Left cardiac atrium (tissue), 4 donors: Measurements from ENCODE around the gene GNPTG. TPM values are rescaled to one million over a fixed set of nuclear protein-coding genes. Genes with fewer than 3 reads are reported as not detected.

ENCODE experiments used
- ATAC-seq, 2 donors: fragments of 200-7000 bp; cut with Tn5 transposase; one replicate each; pipeline ENCODE4 v1.9.1; 2020; ENCODE audit warnings: mild to moderate bottlenecking in 2 of 2, moderate library complexity in 2 of 2
- DNase-seq: peaks from one replicate; pipeline ENCODE4 v3.0.0-alpha.2; 2020
- intact Hi-C, 2 donors: fragments of 100-400 bp; cut with DNase I; formaldehyde crosslinking; loops; one replicate each; pipeline versions ENCODE4 v1.14.1 to v1.15.1; 2022 to 2023
- total RNA-seq, 2 donors: library from RNA; stranded (reverse); fragmentation: NEBNext Ultra II Directional; extraction: Animal tissue kit (Norgen Biotek cat#: 25700); gene quantifications; one replicate each; pipeline ENCODE4 v1.2.1, GENCODE V29; 2021
- donor health status: DM: no; HTN: yes; CAD: no.
- donor health status: DM: no; HTN: yes; CAD: no; lungs with severe emphysema.
- donor health status: DM: yes; HTN: yes; CAD: no.
- donor health status: Dilated cardiomyopathy.

The GNPTG gene
- total RNA-seq, 2 donors from 2014 or later, result 44.1 to 44.3 TPM

DNA sequence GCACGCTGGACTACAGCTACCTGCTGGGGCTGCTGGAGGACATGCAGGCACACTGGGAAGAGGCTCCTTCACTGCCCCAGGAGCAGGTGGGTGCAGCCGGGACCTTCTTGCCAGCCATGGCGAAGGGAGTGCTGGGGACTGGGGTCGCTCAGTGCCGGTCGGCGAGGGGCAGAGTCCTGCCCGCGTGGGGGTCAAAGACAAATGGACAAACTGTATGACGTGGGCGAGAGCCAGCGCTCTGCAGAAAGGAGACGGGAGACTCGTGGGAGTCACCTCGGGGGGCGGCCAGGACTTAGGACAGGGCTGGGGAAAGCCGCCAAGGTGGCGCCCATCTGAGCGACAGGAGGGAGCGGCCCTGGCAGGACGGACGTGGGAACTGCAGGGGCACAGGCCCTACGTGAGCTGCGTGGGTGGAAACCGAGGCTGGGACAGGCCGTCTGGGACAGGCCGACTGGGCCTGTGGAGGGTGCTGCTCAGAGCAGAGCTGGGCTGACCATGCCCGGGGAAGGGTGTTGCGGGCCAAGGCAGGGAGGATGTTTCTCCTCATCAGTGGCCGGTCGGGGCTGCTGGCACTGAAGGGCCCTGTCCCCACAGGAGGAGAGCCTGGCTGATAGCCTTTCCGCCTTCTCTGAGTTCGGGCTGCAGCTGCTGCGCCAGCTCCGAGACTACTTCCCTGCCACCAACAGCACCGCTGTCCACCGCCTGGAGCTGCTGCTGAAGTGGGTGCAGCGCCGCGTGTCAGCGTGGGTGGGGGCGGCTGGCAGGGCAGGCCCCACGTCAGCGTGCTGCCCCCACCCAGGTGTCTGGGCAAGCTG is 8.1 kb upstream of the GNPTG start:
- intact Hi-C loops, result no loop called here
- DNase-seq (no peak), ATAC-seq (no peak)

DNA sequence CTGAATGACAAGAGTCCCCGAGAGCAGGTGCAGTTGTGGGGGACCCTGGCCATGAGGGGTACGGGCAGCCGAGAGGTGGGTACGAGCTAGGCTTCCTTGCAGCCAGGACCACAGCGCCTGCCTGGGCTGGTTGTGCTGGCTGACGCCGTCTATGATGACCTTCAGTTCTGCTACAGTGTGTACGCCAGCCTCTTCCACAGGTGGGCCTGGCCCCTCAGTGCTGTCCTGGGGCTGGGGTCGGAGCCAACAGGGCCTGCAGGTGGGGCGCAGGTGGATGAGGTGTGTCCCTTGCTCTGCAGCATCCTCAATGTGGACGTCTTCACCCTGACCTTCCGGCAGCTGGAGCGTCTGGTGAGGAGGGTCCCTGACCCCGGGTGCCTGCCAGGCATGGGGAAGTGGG is 7.2 kb upstream of the GNPTG start:
- no peak for DNase-seq
- no peak for ATAC-seq
- intact Hi-C loops, result no loop called here

DNA sequence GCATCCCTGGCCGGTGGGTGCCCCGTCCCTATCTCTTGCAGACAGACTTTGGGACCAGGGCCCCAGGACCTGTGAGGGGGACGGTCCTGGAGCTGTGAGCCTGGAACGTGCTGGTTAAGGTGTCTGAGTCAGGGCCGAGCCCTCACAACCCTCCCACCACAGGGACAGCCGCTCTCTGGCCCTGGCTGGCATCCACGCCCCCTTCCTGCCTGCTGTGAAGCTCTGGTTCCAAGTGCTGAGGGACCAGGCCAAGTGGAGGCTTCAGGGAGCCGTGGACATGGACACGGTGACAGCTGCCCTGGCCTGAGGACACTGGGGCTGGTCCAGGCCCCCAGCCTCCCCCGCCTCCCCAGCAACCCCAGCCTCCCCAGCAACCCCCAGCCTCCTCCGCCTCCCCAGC is 6.6 kb upstream of the GNPTG start:
- ATAC-seq, result no peak
- no peak for DNase-seq
- intact Hi-C loops, result no loop called here

DNA sequence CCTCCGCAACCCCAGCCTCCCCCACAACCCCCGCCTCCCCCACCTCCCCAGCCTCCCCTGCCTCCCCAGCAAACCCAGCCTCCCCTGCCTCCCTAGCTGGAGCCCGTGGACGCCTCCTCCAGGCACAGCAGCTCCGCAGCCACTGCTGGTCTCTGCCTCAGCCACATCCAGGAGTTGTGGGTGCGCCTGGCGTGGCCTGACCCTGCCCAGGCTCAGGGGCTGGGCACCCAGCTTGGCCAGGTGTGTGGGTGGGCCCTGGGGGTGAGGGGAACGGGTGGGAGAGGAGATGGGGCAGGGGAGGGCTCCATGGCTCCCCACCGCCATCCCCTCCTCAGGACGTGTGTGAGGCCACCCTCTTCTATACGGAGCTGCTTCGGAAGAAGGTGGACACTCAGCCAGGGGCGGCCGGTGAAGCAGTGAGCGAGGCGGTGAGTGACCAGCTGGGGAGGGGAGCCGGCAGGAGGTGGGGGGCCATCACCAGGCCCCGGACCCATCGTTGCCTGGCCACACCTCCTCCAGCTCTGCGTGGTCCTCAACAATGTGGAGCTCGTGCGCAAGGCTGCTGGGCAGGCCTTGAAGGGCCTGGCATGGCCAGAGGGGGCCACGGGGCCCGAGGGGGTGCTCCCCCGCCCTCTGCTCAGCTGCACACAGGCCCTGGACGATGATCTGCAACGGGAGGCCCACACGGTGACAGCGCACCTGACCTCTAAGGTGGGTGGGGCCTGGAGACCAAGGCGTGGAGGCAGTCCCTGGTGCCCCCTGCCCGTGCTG is 5.9 kb upstream of the GNPTG start:
- intact Hi-C loops, result no loop called here
- no peak for ATAC-seq
- no peak for DNase-seq

DNA sequence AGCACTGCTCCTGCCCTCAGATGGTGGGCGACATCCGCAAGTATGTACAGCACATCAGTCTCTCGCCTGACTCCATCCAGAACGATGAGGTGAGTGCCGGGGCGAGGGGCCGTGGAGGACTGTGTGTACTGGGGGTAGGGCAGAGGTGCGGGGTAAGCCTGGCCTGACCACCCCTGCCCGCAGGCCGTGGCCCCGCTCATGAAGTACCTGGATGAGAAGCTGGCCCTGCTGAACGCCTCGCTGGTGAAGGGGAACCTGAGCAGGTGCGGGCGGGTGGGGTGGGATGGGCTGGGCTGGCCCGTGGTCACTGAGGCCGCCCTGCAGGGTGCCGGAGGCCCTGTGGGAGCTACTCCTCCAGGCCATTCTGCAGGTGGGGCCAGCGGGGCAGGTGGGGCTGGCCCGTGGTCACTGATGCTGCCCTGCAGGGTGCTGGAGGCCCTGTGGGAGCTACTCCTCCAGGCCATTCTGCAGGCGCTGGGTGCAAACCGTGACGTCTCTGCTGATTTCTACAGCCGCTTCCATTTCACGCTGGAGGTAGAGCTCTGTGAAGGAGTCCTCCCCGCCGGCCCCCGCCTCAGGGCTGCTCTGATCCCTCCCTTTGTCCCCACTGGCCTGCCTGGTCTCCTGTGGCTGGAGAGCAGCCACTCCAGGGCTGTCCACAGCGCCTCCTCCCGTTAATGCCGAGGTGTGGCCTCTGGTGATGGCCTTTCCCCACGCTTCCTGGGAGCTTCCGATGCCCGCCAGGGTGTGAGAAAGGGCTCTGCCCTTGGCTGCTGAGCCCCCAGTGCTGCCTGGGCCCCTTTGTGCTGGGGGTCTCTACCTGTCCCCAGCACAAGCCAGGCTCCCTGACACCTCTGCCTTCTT is 5.1 kb upstream of the GNPTG start:
- no peak for DNase-seq
- ATAC-seq, result no peak
- intact Hi-C loops, result no loop called here

DNA sequence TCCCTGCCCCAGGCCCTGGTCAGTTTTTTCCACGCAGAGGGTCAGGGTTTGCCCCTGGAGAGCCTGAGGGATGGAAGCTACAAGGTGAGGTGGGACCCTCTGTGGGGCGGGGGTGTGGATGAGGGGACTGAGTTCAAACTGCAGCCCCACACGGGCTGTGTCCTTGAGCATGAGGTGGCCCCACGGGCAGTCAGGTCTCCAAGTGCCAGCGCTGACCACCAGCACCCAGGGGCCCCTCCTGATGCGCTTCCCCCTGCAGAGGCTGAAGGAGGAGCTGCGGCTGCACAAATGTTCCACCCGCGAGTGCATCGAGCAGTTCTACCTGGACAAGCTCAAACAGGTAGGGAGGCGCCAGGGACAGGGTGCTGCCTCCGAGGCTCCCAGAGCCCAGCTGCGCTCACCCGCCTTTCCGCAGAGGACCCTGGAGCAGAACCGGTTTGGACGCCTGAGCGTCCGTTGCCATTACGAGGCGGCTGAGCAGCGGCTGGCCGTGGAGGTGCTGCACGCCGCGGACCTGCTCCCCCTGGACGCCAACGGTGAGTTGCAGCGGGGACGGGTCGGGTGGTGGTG is 4.4 kb upstream of the GNPTG start:
- intact Hi-C loops, result no loop called here
- ATAC-seq (no peak), DNase-seq (no peak)

DNA sequence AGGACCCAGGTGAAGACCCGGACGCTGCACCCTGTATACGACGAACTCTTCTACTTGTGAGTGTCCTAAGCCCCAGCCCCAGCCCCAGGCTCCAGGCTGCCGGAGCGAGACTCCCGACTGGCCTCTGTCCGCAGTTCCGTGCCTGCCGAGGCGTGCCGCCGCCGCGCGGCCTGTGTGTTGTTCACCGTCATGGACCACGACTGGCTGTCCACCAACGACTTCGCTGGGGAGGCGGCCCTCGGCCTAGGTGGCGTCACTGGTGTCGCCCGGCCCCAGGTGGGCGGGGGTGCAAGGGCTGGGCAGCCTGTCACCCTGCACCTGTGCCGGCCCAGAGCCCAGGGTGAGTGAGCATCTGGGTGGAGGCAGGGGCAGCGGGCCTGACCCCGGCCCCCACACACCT is 3.8 kb upstream of the GNPTG start:
- ATAC-seq (no peak), DNase-seq (no peak)
- intact Hi-C loops, result no loop called here

DNA sequence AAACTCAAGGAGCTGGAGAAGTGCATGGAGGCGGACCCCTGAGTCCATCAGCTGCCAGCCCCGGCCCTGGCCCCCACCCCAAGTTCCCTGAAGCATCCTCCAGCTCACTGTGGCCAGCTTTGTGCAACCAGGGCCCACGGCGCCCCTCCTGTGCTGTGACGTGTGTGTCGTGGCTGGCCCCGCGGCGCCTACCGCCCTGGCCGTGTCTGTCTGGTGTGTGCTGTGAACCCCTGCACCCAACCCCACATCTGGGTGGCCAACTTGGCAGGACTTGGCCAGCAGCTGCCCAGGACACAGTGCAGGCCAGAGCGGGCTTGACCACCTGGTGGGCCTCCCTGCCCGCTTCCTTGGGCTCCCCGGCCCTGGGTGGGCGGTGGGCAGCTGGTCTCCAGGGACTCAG is 3.3 kb upstream of the GNPTG start:
- ATAC-seq (no peak), DNase-seq (no peak)
- intact Hi-C loops, result no loop called here

DNA sequence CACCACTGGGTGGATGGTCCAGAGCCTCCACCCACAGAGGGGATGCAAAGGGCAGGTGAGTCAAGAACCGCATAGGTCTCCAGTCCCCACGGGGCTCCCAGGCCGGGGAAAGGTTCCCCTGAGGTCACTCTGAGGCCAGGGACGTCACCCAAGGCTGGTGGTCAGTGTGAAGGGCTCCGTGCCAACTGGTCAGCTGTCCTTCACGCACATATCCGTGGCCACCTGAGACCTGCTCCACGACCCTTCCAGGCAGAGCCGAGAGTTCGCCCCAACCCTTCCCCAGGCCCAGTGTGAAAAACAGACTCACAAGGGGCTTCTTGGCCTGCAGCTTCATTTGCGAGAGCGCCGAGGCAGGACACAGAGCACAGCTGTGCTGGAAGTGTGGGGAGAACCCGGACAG is 2.8 kb upstream of the GNPTG start:
- intact Hi-C loops, result no loop called here
- no peak for DNase-seq
- ATAC-seq, result no peak

DNA sequence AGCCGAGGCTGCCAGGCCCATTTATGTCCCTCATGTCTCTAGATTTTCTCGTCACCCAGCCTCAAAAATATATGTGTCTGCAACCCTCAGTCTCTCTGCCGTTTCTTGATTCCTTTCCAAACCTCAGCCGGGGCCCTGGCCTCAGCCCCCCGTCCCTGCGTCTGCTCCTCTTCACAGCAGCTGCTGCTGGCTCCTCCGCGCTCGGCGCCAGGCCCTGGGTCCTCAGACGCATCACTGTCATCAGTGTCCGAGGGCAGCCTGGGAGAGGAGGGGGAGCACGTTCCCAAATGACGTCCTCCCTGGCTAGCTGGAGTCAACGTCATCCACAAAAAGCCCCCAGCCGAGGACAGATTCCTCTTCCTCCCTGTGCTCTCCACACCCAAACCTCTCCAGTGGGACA is 2.4 kb upstream of the GNPTG start:
- ATAC-seq, result no peak
- DNase-seq, result no peak
- intact Hi-C loops, result no loop called here

DNA sequence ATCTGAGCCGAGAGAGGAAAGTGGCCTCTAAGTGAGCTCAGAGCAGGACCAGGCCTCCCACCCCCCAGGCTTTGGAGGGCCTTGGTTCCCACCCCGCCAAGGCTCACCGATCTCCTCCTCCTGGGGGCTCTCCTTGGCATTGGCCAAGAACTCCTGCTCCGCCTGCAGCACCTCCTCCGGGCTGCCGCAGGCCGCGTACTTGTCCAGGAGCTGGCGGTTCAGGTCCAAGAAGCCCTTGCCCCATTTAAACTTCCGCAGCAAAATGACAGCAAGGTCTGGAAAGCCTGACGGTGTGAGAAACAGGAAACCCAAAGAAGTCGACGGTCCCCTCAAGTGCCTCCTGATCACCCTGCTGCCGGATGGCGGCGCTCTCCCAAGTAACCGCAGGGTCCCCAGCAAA is 1.8 kb upstream of the GNPTG start:
- ATAC-seq, result no peak
- DNase-seq, result no peak
- intact Hi-C loops, result no loop called here

DNA sequence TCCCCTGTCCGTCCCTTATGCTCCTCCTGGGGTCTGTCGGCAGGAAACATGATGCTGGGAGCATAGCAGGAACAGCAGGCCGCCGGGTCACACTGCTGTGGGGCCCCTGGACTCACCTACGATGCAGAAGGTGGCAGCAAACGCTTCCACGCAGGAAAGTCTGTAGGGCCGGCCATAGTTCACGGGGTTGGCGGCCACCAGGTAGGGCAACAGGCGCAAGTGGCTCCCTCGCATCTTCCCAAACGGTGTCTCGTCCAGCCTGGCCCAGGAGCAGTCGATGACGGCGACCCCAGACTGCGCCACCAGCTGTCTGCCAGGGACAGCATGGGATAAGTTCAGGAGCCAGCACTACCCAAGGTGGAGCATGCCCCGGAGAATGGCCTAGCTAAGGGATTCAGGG is 1.0 kb upstream of the GNPTG start:
- intact Hi-C loops, result no loop called here
- ATAC-seq (no peak), DNase-seq (no peak)

DNA sequence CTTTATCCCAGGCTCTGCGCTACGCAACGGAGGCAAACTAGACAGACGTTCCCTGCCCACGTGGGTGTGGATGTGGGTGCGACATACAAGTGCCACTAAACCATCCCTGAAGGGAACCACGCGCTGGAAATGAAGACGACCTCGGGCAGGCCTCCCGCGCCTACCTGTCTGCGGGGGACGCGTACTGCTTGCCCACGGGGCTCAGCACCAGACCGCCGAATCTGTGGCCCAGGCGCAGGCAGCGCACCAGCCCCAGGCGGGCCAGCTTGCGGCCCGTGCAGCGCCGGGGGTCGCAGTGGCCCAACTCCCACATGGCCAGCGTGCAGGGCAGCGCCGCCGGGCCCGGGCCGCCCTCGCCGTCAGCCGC is 533 bp upstream of the GNPTG start:
- DNase-seq (no peak), ATAC-seq (peak; percentile 4 to 28)
- intact Hi-C loops, result no loop called here

DNA sequence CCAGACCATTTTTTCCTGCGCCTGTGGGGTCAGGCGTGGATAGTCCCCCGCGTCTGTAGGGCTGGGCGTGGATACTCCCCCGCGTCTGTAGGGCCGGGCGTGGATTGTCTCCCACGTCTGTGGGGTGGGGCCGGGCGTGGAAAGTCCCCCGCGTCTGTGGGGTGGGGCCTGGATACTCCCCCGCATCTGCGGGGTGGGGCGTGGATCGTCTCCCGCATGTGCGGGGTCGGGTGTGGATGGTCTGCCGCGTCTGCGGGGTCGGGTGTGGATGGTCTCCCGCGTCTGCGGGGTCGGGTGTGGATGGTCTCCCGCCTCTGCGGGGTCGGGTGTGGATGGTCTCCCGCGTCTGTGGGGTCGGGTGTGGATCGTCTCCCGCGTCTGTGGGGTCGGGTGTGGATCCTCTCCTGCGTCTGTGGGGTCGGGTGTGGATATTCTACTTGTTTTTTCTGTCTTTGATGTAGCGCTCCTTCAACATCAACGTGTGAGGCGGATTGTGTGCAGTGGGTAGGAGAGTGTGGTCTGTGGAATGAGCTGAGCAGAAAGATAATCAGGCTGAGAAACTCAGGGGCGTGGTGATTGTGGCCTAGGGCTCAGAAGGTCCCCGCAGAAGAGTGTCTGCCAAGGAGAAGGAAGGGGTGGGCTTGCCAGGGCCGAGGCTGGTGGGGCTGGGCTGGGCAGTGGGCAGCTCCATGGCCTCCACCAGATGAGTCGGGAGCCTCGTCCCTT is 3.2 kb downstream of the GNPTG start:
- DNase-seq (no peak), ATAC-seq (no peak)
- intact Hi-C loops, result no loop called here

DNA sequence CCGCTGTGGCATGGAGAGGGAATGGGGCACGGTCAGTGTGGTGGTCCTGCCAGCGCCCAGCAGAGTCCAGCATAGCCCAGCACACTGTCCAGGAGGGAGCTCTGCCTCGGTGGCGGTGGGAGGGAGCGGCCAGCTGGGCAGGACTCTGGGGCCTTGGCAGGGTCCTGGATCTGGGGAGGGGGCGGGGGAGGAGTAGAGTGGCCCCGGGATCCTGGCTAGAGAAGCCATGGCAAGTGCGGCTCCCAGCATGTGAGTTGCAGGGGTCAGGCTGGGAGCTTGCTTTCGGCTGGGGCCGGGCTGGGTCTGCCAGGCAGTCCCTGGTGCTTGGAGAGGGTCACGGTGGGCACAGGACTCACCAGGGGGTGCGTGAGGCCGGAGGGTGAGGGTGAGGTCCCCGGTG is 3.9 kb downstream of the GNPTG start:
- no peak for DNase-seq
- intact Hi-C loops, result no loop called here
- ATAC-seq, result no peak

DNA sequence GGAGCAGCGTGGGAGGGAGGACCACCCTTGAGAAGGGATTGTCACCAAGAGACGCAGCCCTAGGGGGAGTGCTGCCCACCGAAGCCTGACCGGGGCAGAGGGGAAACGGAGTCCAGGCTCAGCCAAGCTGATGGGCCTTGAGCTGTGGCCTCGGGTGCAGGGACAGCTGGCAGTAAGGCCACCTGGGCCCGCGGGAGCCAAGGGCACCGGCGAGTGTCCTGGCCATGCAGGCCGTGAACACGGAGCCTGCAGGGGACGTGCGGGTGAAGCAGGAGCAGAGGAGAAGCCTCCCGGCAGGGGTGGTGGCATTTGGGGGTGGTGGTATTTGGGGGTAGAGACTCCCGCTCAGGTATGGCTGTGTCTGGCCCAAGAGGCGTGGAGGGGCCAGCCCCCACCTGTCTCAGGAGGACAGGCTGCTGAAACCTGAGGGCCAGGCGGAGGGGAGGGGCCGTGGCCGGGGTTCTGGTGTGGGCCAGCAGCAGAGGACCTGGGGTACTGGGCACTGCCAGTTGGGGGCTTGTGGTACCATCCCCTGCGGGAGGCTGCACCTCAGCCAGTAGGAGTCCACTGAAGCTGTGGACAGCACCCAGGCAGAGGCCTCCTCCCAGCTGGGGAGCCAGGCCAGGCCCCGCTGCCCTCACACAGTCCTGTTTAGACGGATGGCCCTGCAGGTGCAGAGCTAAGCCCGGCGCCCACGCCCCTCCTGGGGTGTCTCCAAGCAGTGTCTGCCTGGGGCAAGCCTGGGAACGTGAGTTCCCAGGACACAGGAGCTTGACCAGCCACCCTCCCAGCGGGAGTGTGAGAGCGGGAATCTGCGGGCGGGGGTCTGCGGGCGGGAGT is 4.5 kb downstream of the GNPTG start:
- intact Hi-C loops, result no loop called here
- DNase-seq (no peak), ATAC-seq (no peak)

DNA sequence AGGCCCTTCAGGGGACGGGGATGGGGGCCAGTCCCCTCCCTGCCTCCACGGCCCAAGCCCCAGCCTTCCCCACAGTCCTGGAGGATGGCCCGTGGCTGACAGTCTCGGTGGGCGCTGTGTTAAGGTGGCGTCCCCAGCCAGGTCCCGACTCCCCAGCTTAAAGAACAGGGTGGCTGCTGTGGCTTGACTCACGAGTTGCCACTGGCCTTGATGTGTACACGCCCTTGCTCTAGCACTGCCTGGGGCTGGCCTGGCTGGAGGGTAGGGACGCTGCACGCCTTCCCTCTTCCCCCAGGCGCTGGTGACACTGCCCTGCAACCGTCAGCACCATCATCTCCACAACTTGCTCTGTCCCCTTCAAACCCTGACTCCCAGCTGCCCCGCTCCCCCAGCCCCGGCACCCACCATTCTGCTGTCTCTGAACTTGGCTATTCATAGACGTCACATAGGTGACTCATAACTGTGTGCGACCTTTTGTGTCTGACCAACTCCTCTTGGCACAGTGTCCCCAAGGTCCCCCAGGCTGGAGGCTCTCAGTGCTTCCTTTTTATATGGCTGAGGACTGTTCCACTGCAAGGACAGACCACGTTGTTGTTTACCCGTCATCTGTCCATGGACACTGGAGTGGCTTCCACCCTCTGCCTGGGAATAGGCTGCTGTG is 6.3 kb downstream of the GNPTG start:
- no peak for DNase-seq
- peak in 1 of 2 donors; percentile 30 for ATAC-seq
- intact Hi-C loops, result no loop called here
